NT2/D1 (cell line): Measurements from ENCODE around the gene NLRP3.

Experiments used
- YY1 ChIP-seq: IDR thresholded peaks from 2 replicates; pipeline ENCODE4 v1.6.1; 2011; ENCODE audit not compliant: insufficient read length, insufficient read depth
- ZNF274 ChIP-seq: IDR thresholded peaks from 2 replicates; pipeline ENCODE4 v1.6.1; 2011; ENCODE audit warnings: mild to moderate bottlenecking, low read depth, low read length

- TF ChIP-seq ZNF274 (no peak), YY1 (no peak)
These were observed 29.8 kb downstream of the NLRP3 start for GRCh38 chr1:247445526-247446356.
